IMR-90 (cell line): ENCODE data around the gene OPN1SW. TPM values are rescaled to one million over a fixed set of nuclear protein-coding genes. Genes with fewer than 3 reads are reported as not detected.

ENCODE experiments used
- ATAC-seq: fragments of 200-7000 bp; cut with Tn5 transposase; 2 replicates; pipeline ENCODE4 v1.9.1; 2020; ENCODE audit warnings: low read depth, mild to moderate bottlenecking, moderate library complexity
- BruUV-seq: library from RNA; stranded (reverse); fragments of 400-500 nt; replicated peaks from 2 replicates; lab custom pipeline; 2021; lab: Mats Ljungman, UMichigan
- CTCF ChIA-PET: fragments of 300-600 bp; formaldehyde crosslinking; extraction: SDS; loops from one replicate; lab custom pipeline; 2021; ENCODE audit warnings: antibody characterized with exemption; lab: Yijun Ruan, JAX
- POLR2A ChIA-PET: fragments of 300-600 bp; sonication (Branson Sonifier 250); formaldehyde crosslinking; loops from one replicate; lab custom pipeline; 2022; ENCODE audit warnings: antibody characterized with exemption; ENCODE audit not compliant: unreplicated experiment; lab: Charles Lee
- DNase-seq: peaks from one replicate; pipeline ENCODE4 v3.0.0; 2013
- H2AFZ ChIP-seq: replicated peaks from 2 replicates; pipeline ENCODE3; 2013; ENCODE audit warnings: low read length, mild to moderate bottlenecking; ENCODE audit not compliant: poor library complexity
- H2AK5ac ChIP-seq: 2 replicates; pipeline ENCODE4 v1.6.1; 2013; ENCODE audit warnings: low read depth, low read length, inconsistent platforms
- H2AK9ac ChIP-seq: replicated peaks from 2 replicates; pipeline ENCODE3; 2013; ENCODE audit warnings: mild to moderate bottlenecking, low read depth, low read length, moderate library complexity; ENCODE audit not compliant: poor library complexity
- H2BK120ac ChIP-seq: 2 replicates; pipeline ENCODE4 v1.6.1; 2013; ENCODE audit warnings: low read depth, low read length, inconsistent platforms
- H2BK15ac ChIP-seq: 3 replicates; pipeline ENCODE4 v1.6.1; 2013; ENCODE audit warnings: low read depth, low read length, inconsistent platforms
- H2BK20ac ChIP-seq: 2 replicates; pipeline ENCODE4 v1.6.1; 2013; ENCODE audit warnings: low read depth, mild to moderate bottlenecking, inconsistent platforms, low read length, moderate library complexity
- H2BK5ac ChIP-seq: 2 replicates; pipeline ENCODE4 v1.6.1; 2013; ENCODE audit warnings: mild to moderate bottlenecking, low read depth, low read length, inconsistent platforms; ENCODE audit not compliant: poor library complexity, severe bottlenecking
- H3K14ac ChIP-seq: replicated peaks from 2 replicates; pipeline ENCODE4 v1.6.1; 2013; ENCODE audit warnings: low read depth, low read length, inconsistent platforms
- H3K18ac ChIP-seq: 2 replicates; pipeline ENCODE4 v1.6.1; 2013; ENCODE audit warnings: low read depth, low read length, control low read depth
- H3K23ac ChIP-seq: 2 replicates; pipeline ENCODE4 v1.6.1; 2013; ENCODE audit warnings: low read depth, low read length, inconsistent platforms
- H3K27ac ChIP-seq: 2 replicates; pipeline ENCODE4 v1.5.1; 2013; ENCODE audit warnings: mild to moderate bottlenecking, control low read depth, low read length; ENCODE audit not compliant: insufficient read depth
- H3K27me3 ChIP-seq: 2 replicates; pipeline ENCODE4 v1.6.1; 2013; ENCODE audit warnings: low read length; ENCODE audit not compliant: control insufficient read depth, insufficient read depth
- H3K36me3 ChIP-seq: 2 replicates; pipeline ENCODE4 v1.6.1; 2013; ENCODE audit warnings: low read length, mixed read lengths; ENCODE audit not compliant: control insufficient read depth, insufficient read depth
- H3K4ac ChIP-seq: 2 replicates; pipeline ENCODE4 v1.6.1; 2013; ENCODE audit warnings: low read depth, low read length, inconsistent platforms
- H3K4me1 ChIP-seq: 2 replicates; pipeline ENCODE4 v1.6.1; 2013; ENCODE audit warnings: low read length, mixed read lengths; ENCODE audit not compliant: control insufficient read depth, insufficient read depth
- H3K4me2 ChIP-seq: 2 replicates; pipeline ENCODE4 v1.6.1; 2013; ENCODE audit warnings: low read depth, mild to moderate bottlenecking, control low read depth, low read length, moderate library complexity
- H3K4me3 ChIP-seq: 2 replicates; pipeline ENCODE4 v1.5.1; 2013; ENCODE audit warnings: low read depth, mild to moderate bottlenecking, control low read depth, low read length, moderate library complexity; ENCODE audit not compliant: insufficient read depth
- H3K56ac ChIP-seq: 2 replicates; pipeline ENCODE4 v1.6.1; 2013; ENCODE audit warnings: low read length, inconsistent platforms; ENCODE audit not compliant: insufficient read depth; ENCODE audit errors: extremely low read depth
- H3K79me1 ChIP-seq, 2 experiments: 2 replicates each; pipeline ENCODE4 v1.6.1; 2013; ENCODE audit warnings: low read length in 2 of 2, inconsistent platforms in 1 of 2, low read depth in 1 of 2
- H3K9ac ChIP-seq: 2 replicates; pipeline ENCODE4 v1.6.1; 2013; ENCODE audit warnings: low read depth, low read length, control low read depth
- H3K9me1 ChIP-seq: 2 replicates; pipeline ENCODE4 v1.6.1; 2013; ENCODE audit warnings: low read length, inconsistent platforms; ENCODE audit not compliant: insufficient read depth
- H3K9me3 ChIP-seq: 2 replicates; pipeline ENCODE4 v1.6.1; 2013; ENCODE audit warnings: low read length; ENCODE audit not compliant: control insufficient read depth, insufficient read depth
- H4K20me1 ChIP-seq: 2 replicates; pipeline ENCODE4 v1.6.1; 2013; ENCODE audit warnings: low read length, inconsistent platforms; ENCODE audit not compliant: insufficient read depth
- H4K5ac ChIP-seq: 2 replicates; pipeline ENCODE4 v1.6.1; 2013; ENCODE audit warnings: mild to moderate bottlenecking, low read depth, low read length, control low read depth
- H4K8ac ChIP-seq, 2 experiments: 2 replicates each; pipeline ENCODE4 v1.6.1; 2013; ENCODE audit warnings: low read depth in 2 of 2, low read length in 2 of 2, control low read depth in 1 of 2, inconsistent platforms in 1 of 2
- H4K91ac ChIP-seq: 2 replicates; pipeline ENCODE4 v1.6.1; 2013; ENCODE audit warnings: low read depth, low read length, inconsistent platforms; ENCODE audit not compliant: insufficient read depth
- CEBPB ChIP-seq: IDR thresholded peaks from 2 replicates; pipeline ENCODE4 v1.6.1; 2012; ENCODE audit warnings: low read depth, low read length, improper control_type of control experiment
- CHD1 ChIP-seq: IDR thresholded peaks from 2 replicates; pipeline ENCODE4 v1.6.1; 2012; ENCODE audit warnings: low read depth, low read length, improper control_type of control experiment
- CTCF ChIP-seq: conservative IDR thresholded peaks from 2 replicates; pipeline ENCODE4 v1.5.1; 2012; ENCODE audit warnings: mild to moderate bottlenecking, low read depth, low read length, improper control_type of control experiment
- ELK1 ChIP-seq: fragments of 150-350 bp; IDR thresholded peaks from 2 replicates; pipeline ENCODE4 v1.6.1; 2016; ENCODE audit warnings: low read depth, mild to moderate bottlenecking, low read length, moderate library complexity, borderline replicate concordance
- FOS ChIP-seq: fragments of 150-350 bp; IDR thresholded peaks from 2 replicates; pipeline ENCODE4 v1.6.1; 2016; ENCODE audit warnings: low read depth, low read length
- MAFK ChIP-seq: IDR thresholded peaks from 2 replicates; pipeline ENCODE4 v1.6.1; 2012; ENCODE audit warnings: low read depth, low read length, improper control_type of control experiment
- MAZ ChIP-seq: IDR thresholded peaks from 2 replicates; pipeline ENCODE4 v1.6.1; 2012; ENCODE audit warnings: low read depth, mild to moderate bottlenecking, low read length, improper control_type of control experiment, moderate library complexity, borderline replicate concordance
- MXI1 ChIP-seq: IDR thresholded peaks from 2 replicates; pipeline ENCODE4 v1.6.1; 2012; ENCODE audit warnings: low read depth, mild to moderate bottlenecking, low read length, moderate library complexity, borderline replicate concordance
- NFE2L2 ChIP-seq: fragments of 150-350 bp; IDR thresholded peaks from 2 replicates; pipeline ENCODE4 v1.6.1; 2016; ENCODE audit warnings: low read depth, mild to moderate bottlenecking, low read length
- POLR2A ChIP-seq: IDR thresholded peaks from 2 replicates; pipeline ENCODE4 v1.6.1; 2012; ENCODE audit warnings: mild to moderate bottlenecking, low read depth, low read length
- RAD21 ChIP-seq: IDR thresholded peaks from 2 replicates; pipeline ENCODE4 v1.6.1; 2012; ENCODE audit warnings: low read length, improper control_type of control experiment
- RCOR1 ChIP-seq: IDR thresholded peaks from 2 replicates; pipeline ENCODE4 v1.6.1; 2012; ENCODE audit warnings: mild to moderate bottlenecking, low read length, improper control_type of control experiment; ENCODE audit not compliant: insufficient replicate concordance
- RFX5 ChIP-seq: IDR thresholded peaks from 2 replicates; pipeline ENCODE4 v1.8.0; 2012; ENCODE audit warnings: low read depth, mild to moderate bottlenecking, low read length, moderate library complexity
- SMC3 ChIP-seq: fragments of 150-350 bp; IDR thresholded peaks from 2 replicates; pipeline ENCODE4 v1.6.1; 2016; ENCODE audit warnings: low read depth, mild to moderate bottlenecking, antibody characterized with exemption, low read length, moderate library complexity
- USF2 ChIP-seq: fragments of 150-350 bp; IDR thresholded peaks from 2 replicates; pipeline ENCODE4 v1.6.1; 2017; ENCODE audit warnings: mild to moderate bottlenecking, antibody characterized with exemption, low read length, low read depth
- WGBS, 2 experiments: methylation state at CpG; one replicate each; pipeline versions ENCODE4 v1.1.5 to v1.1.7; 2013; ENCODE audit warnings: missing lambda C conversion rate in 2 of 2; ENCODE audit not compliant: insufficient read length in 1 of 2; ENCODE audit errors: extremely low coverage in 2 of 2; 5-methylcytosine and 5-hydroxymethylcytosine counted together
- dilution Hi-C: fragments of 300-500 bp; cut with HindIII; formaldehyde crosslinking; loops from one replicate; pipeline ENCODE4 v1.14.3; 2018; ENCODE audit warnings: low sequenced_read_pairs; ENCODE audit not compliant: unreplicated experiment
- in situ Hi-C: fragments of 300-500 bp; cut with MboI; formaldehyde crosslinking; loops from 3 replicates; pipeline ENCODE4 v1.14.3; 2019; ENCODE audit warnings: low sequenced_read_pairs, inconsistent platforms, mixed read lengths
- intact Hi-C: fragments of 100-400 bp; cut with micrococcal nuclease; formaldehyde crosslinking; loops from 2 replicates; pipeline ENCODE4 v1.10.0; 2022
- polyA plus RNA-seq, 3 experiments: library from polyadenylated mRNA; depleted of rRNA; stranded (reverse); fragments of >200 nt; gene quantifications; 2 replicates each; pipeline ENCODE4 v1.2.3, GENCODE V29; 2012; ENCODE audit warnings: low replicate concordance in 1 of 3
- total RNA-seq: library from RNA; depleted of rRNA; stranded (reverse); fragments of >200 nt; gene quantifications from 2 replicates; pipeline ENCODE4 v1.2.3, GENCODE V29; 2012

The OPN1SW gene
- total and polyA plus RNA-seq, 2 of the 4 experiments (the other 2 are of a cell fraction), result not detected

GRCh38 chr7:128805225-128805624 is 29.6 kb upstream of the OPN1SW start:
- in situ Hi-C loops (no loop called here), dilution Hi-C loops (no loop called here), intact Hi-C loops (no loop called here)
- Histone ChIP-seq H2BK120ac (no peak overlapping the region), H4K91ac (no peak overlapping the region), H3K56ac (no peak overlapping the region), H4K20me1 (no peaks in the 10 kb centered on the region), H3K9me3 (no peaks in the 10 kb centered on the region), H2BK5ac (no peak overlapping the region), H3K9ac (no peak overlapping the region), H3K14ac (no peak overlapping the region), H4K5ac (no peak overlapping the region), H3K4ac (no peak overlapping the region), H3K23ac (no peak overlapping the region), H2BK15ac (no peak overlapping the region), H2AFZ (no peak overlapping the region), H3K27ac (no peak overlapping the region), H3K27me3 (no peaks in the 10 kb centered on the region), H3K36me3 (peaks cover 38% of the 10 kb centered on the region), H2AK9ac (no peak overlapping the region), H3K79me1 (no peaks in the 10 kb centered on the region), H2BK20ac (no peak overlapping the region), H3K4me3 (no peak overlapping the region), H4K8ac (no peak overlapping the region), H2AK5ac (no peak overlapping the region), H3K4me2 (no peak overlapping the region), H3K18ac (no peak overlapping the region), H3K9me1 (peaks cover 8% of the 10 kb centered on the region), H3K4me1 (peaks cover 3% of the 10 kb centered on the region)
- BruUV-seq, result no TSS peak
- WGBS, 2 experiments, result 84% methylated on average over 3 of the region's 5 CpGs; no CpG with 5 or more reads in 1 of the 2 experiments
- ATAC-seq (no peak), DNase-seq (no peak)
- CTCF ChIA-PET, result no interaction called here
- POLR2A ChIA-PET, result no interaction called here
- no peak for TF ChIP-seq CEBPB
- TF ChIP-seq RCOR1, result no peak
- TF ChIP-seq RFX5, result no peak
- no peak for TF ChIP-seq SMC3
- no peak for TF ChIP-seq POLR2A
- TF ChIP-seq MXI1, result no peak
- TF ChIP-seq ELK1, result no peak
- no peak for TF ChIP-seq MAZ
- TF ChIP-seq USF2, result no peak
- no peak for TF ChIP-seq FOS
- no peak for TF ChIP-seq CHD1
- no peak for TF ChIP-seq RAD21
- no peak for TF ChIP-seq CTCF
- no peak for TF ChIP-seq MAFK
- TF ChIP-seq NFE2L2, result no peak
